ENCODE results near the gene FHDC1. TPM values are rescaled to one million over a fixed set of nuclear protein-coding genes. Genes with fewer than 3 reads are reported as not detected.
"Not testable (repeated sequence)": the region's sequence is repeated elsewhere in the genome, so short reads cannot be mapped to it uniquely, and the experiment has no call there.

FHDC1 gene, protein sequence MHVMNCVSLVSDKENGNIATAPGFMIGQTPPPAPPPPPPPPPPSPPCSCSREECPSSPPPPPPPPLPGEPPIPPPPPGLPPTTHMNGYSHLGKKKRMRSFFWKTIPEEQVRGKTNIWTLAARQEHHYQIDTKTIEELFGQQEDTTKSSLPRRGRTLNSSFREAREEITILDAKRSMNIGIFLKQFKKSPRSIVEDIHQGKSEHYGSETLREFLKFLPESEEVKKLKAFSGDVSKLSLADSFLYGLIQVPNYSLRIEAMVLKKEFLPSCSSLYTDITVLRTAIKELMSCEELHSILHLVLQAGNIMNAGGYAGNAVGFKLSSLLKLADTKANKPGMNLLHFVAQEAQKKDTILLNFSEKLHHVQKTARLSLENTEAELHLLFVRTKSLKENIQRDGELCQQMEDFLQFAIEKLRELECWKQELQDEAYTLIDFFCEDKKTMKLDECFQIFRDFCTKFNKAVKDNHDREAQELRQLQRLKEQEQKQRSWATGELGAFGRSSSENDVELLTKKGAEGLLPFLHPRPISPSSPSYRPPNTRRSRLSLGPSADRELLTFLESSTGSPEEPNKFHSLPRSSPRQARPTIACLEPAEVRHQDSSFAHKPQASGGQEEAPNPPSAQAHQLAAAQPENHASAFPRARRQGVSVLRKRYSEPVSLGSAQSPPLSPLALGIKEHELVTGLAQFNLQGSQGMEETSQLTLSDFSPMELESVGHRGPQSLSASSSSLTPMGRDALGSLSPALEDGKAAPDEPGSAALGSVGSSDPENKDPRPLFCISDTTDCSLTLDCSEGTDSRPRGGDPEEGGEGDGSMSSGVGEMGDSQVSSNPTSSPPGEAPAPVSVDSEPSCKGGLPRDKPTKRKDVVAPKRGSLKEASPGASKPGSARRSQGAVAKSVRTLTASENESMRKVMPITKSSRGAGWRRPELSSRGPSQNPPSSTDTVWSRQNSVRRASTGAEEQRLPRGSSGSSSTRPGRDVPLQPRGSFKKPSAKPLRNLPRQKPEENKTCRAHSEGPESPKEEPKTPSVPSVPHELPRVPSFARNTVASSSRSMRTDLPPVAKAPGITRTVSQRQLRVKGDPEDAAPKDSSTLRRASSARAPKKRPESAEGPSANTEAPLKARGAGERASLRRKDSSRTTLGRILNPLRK
- total RNA-seq = under 1 TPM; 0.06 to 0.08 TPM

DNA sequence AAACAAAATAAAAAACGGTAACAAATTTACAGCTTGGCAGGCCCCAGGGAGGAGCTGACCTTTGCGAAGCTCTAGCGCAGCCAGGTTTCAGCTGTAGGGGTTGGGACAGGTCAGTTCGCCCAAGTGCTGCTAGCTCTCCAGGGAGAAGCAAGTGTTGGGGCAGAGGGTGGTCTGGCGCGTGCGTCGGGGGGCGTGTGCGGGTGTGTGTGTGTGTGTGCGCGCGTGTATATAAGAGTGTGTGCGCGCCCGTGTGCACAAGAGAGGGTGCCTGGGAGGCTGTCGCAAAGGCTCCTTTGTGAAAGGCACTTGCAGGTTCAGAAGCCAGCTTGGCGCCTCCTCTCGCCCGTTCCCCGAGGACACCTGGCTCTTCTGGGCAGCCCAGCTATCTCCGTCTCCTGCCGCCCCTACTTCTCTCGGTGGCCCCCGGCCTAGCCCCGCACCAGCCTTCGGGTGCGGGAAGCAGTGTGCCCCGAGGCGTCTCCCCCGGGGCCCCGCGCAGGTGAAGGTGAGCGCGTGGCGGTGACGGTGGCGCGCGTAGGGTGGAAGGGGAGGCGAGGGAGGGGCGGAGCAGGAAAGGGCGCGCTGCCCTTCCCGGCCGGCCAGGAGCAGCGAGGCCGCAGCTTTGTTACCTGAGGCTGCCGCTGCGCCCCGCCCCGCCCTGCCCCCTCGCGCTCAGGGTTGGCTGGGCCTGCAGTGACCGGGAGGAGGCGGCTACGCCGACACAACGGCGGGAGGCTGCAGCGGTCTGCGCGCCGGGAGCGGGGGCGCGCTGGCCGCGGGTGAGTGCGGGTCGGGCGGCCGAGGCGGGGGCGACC lies at the start of gene FHDC1:
Gene FHDC1, plus strand, starts transcription at position 693 of the 815 bp plus-strand sequence. CDS start 6,735 bp downstream, outside the sequence.
- Mint-ChIP-seq H3K27ac (no peak within 1 kb of the TSS), H3K27me3 (peaks cover 65% of the 10 kb centered on the region), H3K4me1 (peaks cover 11% of the 10 kb centered on the region)

DNA sequence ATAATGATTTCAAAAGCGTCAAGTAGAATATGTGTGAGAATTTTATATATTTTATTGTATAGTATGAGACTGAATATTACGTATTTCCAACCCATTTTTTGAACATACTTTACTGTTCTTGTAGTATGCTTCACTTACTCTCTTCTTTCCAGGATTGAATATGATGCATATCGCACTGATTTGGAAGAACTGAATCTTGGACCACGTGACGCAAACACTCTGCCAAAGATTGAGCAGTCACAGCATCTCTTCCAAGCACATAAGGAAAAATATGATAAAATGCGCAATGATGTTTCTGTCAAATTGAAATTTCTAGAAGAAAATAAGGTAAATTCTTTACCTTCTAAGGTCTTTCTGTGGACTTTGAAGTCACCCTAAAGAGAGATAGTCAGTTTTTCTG lies 48.1 kb upstream of the FHDC1 start:
- Mint-ChIP-seq H3K27me3 (no peaks in the 10 kb centered on the region), H3K27ac (no peak overlapping the region), H3K4me1 (no peaks in the 10 kb centered on the region), H3K9me3 (no peaks in the 10 kb centered on the region), H3K4me3 (no peak overlapping the region), H3K36me3 (peaks cover 20% of the 10 kb centered on the region)
- DNase-seq = no peak

More for the DNA sequence above, at the start of gene FHDC1:
- Mint-ChIP-seq H3K9me3 (no peaks in the 10 kb centered on the region), H3K4me3 (peak within 1 kb of the TSS; percentile 64), H3K36me3 (no peaks in the 10 kb centered on the region)
- DNase-seq = peak; percentile 8

- H3K9me3 Mint-ChIP-seq = no peaks in the 10 kb centered on the region
- H3K4me1 Mint-ChIP-seq = peaks cover 4% of the 10 kb centered on the region
- H3K4me3 Mint-ChIP-seq = no peak overlapping the region
- no peak for DNase-seq
- H3K36me3 Mint-ChIP-seq = peaks cover 18% of the 10 kb centered on the region
- no peak overlapping the region for H3K27ac Mint-ChIP-seq
- no peaks in the 10 kb centered on the region for H3K27me3 Mint-ChIP-seq
Measured at GRCh38 chr4:152892974-152893373, 43.1 kb upstream of the FHDC1 start.

DNA sequence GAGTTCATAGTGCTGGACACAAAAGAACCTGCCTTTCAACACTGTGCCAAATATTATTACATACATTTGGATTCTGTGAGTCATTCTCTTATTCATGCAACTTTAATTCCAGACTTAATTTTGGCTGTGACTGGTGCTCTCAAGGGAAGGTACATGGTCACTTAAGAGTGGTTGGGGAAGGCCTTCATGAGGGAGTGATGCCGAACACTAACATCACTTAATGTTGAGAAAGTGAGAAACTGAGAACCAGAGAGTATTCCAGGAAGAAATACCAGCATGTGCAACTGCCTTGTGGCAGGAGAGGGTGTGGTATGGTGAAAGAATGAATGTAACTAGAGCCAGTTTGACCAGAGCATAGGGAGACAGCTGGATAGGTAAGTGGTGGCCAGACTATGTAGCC lies 41.5 kb upstream of the FHDC1 start:
- no peaks in the 10 kb centered on the region for H3K9me3 Mint-ChIP-seq
- peaks cover 4% of the 10 kb centered on the region for H3K4me1 Mint-ChIP-seq
- H3K27ac Mint-ChIP-seq = no peak overlapping the region
- DNase-seq = no peak
- H3K27me3 Mint-ChIP-seq = no peaks in the 10 kb centered on the region
- H3K4me3 Mint-ChIP-seq = no peak overlapping the region
- peaks cover 18% of the 10 kb centered on the region for H3K36me3 Mint-ChIP-seq

DNA sequence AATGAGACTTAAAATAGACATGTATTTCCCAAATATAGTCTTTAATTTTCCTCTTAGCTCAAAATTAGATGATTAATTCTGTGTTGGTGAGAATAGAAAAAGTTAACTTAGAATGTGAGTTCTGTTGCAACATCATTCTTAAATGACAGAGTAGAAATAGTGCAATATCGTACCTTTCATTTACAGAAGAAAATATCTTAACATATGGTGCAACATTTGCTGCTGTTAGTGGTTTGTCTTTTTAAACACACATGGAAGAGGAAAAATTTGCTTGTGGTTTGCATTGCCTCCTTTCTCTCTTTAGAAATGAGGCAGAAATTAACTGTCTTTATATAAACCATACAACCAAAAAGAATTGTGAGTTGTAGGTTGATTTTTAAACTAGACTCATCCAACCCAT lies 39.3 kb upstream of the FHDC1 start:
- H3K4me1 Mint-ChIP-seq = peaks cover 4% of the 10 kb centered on the region
- H3K27ac Mint-ChIP-seq = no peak overlapping the region
- no peak for DNase-seq
- H3K36me3 Mint-ChIP-seq = peaks cover 7% of the 10 kb centered on the region
- no peaks in the 10 kb centered on the region for H3K9me3 Mint-ChIP-seq
- no peaks in the 10 kb centered on the region for H3K27me3 Mint-ChIP-seq
- no peak overlapping the region for H3K4me3 Mint-ChIP-seq

GRCh38 chr4:152898133-152898532 lies 38.0 kb upstream of the FHDC1 start:
- not testable (repeated sequence) for H3K27me3 Mint-ChIP-seq, DNase-seq, H3K4me3 Mint-ChIP-seq, H3K9me3 Mint-ChIP-seq, H3K4me1 Mint-ChIP-seq, H3K36me3 Mint-ChIP-seq, H3K27ac Mint-ChIP-seq

DNA sequence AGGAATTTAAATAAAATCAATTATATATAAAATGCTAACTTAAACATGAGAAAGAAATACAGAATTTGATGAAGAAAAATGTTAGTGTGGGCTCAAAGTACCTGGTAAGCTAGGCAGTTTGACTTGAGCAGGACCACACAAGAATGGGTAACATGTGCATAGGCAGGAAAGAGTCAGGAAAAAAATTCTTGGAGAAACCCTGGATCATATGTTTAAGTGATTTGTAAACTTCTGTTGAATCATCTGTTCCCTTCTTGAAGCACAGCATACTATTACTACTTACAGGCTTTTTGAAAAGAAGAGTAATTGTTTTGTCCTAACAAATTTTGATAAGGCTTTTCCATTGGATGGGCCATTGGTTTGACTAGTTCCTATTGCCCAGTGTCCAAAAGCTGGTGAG lies 37.5 kb upstream of the FHDC1 start:
- no peaks in the 10 kb centered on the region for H3K9me3 Mint-ChIP-seq
- no peak overlapping the region for H3K4me3 Mint-ChIP-seq
- H3K27me3 Mint-ChIP-seq = no peaks in the 10 kb centered on the region
- no peaks in the 10 kb centered on the region for H3K36me3 Mint-ChIP-seq
- H3K27ac Mint-ChIP-seq = no peak overlapping the region
- H3K4me1 Mint-ChIP-seq = peaks cover 4% of the 10 kb centered on the region
- DNase-seq = no peak

DNA sequence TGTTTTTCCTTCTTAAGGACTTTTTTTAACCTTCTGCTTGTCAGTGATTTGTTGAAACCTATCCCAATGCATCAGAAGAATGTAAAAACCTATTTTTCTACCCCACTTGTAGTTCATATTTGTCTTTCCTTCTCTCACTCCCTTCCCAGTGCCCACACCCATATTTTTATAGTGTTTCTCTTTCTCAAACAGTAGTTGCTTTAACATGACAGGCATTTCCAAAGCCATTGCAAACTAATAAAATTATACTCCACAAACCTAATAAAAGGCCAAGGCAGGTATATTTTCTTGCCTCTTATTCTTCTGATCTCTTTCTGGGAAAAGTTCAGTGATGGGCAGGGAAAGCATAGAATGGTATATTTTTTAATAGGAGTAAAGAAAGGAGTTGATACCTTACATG lies 35.7 kb upstream of the FHDC1 start:
- Mint-ChIP-seq H3K4me1 (peaks cover 4% of the 10 kb centered on the region), H3K27me3 (no peaks in the 10 kb centered on the region), H3K4me3 (no peak overlapping the region), H3K27ac (no peak overlapping the region), H3K36me3 (peaks cover 3% of the 10 kb centered on the region), H3K9me3 (no peaks in the 10 kb centered on the region)
- DNase-seq = no peak

DNA sequence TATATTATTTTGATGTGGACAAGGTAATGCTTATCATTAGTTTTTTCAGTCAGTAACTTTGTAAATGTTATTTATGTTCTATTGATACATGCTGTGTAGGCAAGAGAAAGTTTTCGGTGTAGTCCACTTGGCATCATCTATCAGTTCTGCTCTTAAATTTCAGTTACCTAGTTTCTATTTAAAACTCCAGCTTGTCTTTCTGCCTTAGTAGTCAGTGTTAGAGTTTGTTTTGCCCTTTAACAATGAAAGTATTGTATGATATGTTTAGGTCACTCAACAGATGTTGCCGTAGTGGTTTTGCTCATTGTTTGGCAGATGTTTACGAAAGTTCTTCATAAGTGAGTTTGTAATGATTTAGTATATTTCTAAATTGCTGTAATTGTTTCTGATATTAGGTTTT lies 34.9 kb upstream of the FHDC1 start:
- no peaks in the 10 kb centered on the region for H3K9me3 Mint-ChIP-seq
- no peak overlapping the region for H3K4me3 Mint-ChIP-seq
- H3K27ac Mint-ChIP-seq = no peak overlapping the region
- no peaks in the 10 kb centered on the region for H3K27me3 Mint-ChIP-seq
- peaks cover 5% of the 10 kb centered on the region for H3K36me3 Mint-ChIP-seq
- DNase-seq = no peak
- H3K4me1 Mint-ChIP-seq = peaks cover 4% of the 10 kb centered on the region

GRCh38 chr4:152903658-152904057 lies 32.5 kb upstream of the FHDC1 start:
- Mint-ChIP-seq H3K4me3 (no peak overlapping the region), H3K4me1 (no peaks in the 10 kb centered on the region), H3K27me3 (no peaks in the 10 kb centered on the region), H3K27ac (no peak overlapping the region), H3K36me3 (peaks cover 9% of the 10 kb centered on the region), H3K9me3 (no peaks in the 10 kb centered on the region)
- DNase-seq = no peak

GRCh38 chr4:152909901-152910300 lies 26.2 kb upstream of the FHDC1 start:
- no peak for DNase-seq
- H3K9me3 Mint-ChIP-seq = no peaks in the 10 kb centered on the region
- no peaks in the 10 kb centered on the region for H3K27me3 Mint-ChIP-seq
- H3K4me1 Mint-ChIP-seq = no peaks in the 10 kb centered on the region
- H3K27ac Mint-ChIP-seq = no peak overlapping the region
- H3K36me3 Mint-ChIP-seq = peaks cover 8% of the 10 kb centered on the region
- H3K4me3 Mint-ChIP-seq = no peak overlapping the region

GRCh38 chr4:152910521-152910920 lies 25.6 kb upstream of the FHDC1 start:
- H3K4me3 Mint-ChIP-seq = no peak overlapping the region
- H3K36me3 Mint-ChIP-seq = peaks cover 8% of the 10 kb centered on the region
- no peaks in the 10 kb centered on the region for H3K4me1 Mint-ChIP-seq
- H3K9me3 Mint-ChIP-seq = no peaks in the 10 kb centered on the region
- H3K27ac Mint-ChIP-seq = no peak overlapping the region
- no peaks in the 10 kb centered on the region for H3K27me3 Mint-ChIP-seq
- no peak for DNase-seq

- no peaks in the 10 kb centered on the region for H3K27me3 Mint-ChIP-seq
- H3K9me3 Mint-ChIP-seq = peaks cover 16% of the 10 kb centered on the region
- H3K36me3 Mint-ChIP-seq = peaks cover 19% of the 10 kb centered on the region
- H3K4me3 Mint-ChIP-seq = no peak overlapping the region
- no peak for DNase-seq
- H3K27ac Mint-ChIP-seq = no peak overlapping the region
- no peaks in the 10 kb centered on the region for H3K4me1 Mint-ChIP-seq
Measured at GRCh38 chr4:152917543-152918395, 18.4 kb upstream of the FHDC1 start.

GRCh38 chr4:152919826-152920225 lies 16.3 kb upstream of the FHDC1 start:
- peaks cover 19% of the 10 kb centered on the region for H3K36me3 Mint-ChIP-seq

More at GRCh38 chr4:152919826-152920225, 16.3 kb upstream of the FHDC1 start:
- H3K4me3 Mint-ChIP-seq = no peak overlapping the region
- H3K27me3 Mint-ChIP-seq = no peaks in the 10 kb centered on the region
- H3K9me3 Mint-ChIP-seq = peaks cover 16% of the 10 kb centered on the region
- H3K4me1 Mint-ChIP-seq = no peaks in the 10 kb centered on the region
- DNase-seq = no peak
- H3K27ac Mint-ChIP-seq = no peak overlapping the region
